GM12873 (cell line): Measurements from ENCODE around the gene WBP2NL.

Experiments
- TF ChIP-seq, protein P1 (sequence below): IDR thresholded peaks from 2 replicates; pipeline ENCODE4 v1.5.1; 2012; ENCODE audit warnings: low read depth, mild to moderate bottlenecking, moderate library complexity, low read length, control low read depth; ENCODE audit not compliant: insufficient read depth; ENCODE audit errors: missing control alignments

Gene WBP2NL

DNA sequence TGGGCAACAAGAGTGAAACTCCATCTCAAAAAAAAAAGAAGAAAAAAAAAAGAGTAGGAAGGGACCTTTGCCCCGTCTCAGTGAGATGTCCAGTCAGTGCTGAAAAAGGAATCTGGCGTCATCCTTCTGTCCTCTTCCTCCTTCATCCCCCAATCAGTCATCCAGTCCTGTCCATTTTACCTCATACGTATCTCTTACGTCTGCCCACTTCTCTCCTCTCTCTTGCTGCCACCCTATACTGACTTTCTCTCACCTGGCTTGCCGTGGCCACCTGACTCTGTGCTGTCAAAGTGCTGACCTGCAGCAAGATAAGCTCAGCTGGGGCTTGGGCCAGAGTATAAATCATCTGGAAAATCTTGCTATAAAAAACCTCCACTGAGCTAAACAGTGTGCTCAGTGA, 15.7 kb upstream of the WBP2NL start:
- TF ChIP-seq, protein P1, sequence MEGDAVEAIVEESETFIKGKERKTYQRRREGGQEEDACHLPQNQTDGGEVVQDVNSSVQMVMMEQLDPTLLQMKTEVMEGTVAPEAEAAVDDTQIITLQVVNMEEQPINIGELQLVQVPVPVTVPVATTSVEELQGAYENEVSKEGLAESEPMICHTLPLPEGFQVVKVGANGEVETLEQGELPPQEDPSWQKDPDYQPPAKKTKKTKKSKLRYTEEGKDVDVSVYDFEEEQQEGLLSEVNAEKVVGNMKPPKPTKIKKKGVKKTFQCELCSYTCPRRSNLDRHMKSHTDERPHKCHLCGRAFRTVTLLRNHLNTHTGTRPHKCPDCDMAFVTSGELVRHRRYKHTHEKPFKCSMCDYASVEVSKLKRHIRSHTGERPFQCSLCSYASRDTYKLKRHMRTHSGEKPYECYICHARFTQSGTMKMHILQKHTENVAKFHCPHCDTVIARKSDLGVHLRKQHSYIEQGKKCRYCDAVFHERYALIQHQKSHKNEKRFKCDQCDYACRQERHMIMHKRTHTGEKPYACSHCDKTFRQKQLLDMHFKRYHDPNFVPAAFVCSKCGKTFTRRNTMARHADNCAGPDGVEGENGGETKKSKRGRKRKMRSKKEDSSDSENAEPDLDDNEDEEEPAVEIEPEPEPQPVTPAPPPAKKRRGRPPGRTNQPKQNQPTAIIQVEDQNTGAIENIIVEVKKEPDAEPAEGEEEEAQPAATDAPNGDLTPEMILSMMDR = no peak

DNA sequence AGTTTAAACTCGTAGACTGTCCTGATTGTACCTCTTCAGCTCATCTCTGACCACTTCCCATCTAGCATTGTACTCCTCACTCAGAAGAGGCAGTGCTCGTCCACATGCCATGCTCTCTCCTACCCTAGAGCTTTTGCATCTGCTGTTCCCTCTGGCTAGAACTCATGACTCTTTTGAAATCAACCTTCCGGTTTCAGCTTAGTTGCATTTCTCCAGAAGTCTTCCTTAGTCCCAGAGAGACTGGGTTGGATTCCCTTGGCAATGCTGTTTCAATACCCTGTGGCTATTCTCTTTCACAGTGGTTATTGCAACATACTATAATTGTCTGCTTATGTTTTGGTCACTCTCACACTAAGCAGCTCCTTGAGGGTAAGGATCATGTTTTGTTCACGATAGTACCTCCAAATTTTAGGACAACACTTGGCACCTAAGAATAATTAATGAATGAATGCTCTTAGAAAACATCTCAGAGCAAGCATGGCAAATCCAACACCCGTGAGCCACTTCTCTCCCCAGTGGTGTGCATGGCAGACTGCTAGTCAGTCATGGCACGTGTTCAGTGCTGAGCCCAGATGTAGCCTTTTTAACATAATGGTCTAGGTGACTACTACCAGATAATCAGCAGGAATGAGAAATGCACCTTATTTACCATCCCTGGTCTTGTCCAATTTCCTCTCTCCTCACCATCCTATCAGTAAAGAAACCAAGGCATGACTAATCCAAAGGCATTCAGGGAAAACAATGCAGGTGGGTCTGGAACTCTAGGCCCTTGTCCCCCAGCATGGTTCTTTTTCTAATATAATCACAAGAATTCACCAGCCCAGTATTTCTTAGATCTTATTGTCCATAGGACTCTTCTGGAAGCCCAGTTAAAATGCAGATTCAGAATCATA, 14.8 kb upstream of the WBP2NL start:
- TF ChIP-seq, protein P1 = no peak

DNA sequence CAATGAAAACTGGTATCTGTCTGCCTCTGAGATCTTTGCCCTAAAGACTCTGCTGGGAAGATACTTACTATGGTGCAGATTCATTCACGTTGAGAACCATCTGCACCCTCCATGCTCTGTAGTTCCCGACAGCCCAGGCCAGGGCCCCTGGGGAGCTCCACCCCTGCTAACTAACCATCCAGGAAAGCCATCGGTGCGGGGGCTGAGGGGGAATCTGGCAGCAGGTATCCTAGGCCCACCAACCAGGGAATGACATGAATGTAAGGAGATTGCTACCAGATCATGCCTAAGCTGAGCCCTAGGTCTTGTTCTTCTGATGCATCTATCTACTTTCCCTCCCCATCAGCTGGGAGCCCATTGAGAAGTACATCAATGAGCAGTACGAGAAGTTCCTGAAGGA, 11.3 kb upstream of the WBP2NL start:
- TF ChIP-seq, protein P1 = no peak

DNA sequence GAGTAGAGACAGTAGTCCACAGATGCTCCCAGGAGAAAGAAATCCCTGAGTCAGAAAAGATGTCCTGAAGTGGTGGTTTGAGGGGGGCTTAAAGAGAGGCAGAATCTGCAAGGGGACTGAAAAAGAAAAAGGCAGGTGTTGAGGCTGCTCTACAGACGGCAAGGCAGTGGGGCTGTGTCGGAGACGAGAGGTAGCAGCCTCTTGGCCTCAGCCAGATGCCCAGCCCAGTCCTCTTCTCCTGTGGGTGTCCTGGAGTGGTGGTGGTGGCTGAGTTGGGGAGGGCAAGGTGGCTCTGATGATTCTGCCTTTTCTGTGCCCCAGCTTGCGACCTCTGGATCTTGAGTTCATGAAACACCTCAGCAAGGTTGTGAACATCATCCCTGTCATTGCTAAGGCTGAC, 9.3 kb upstream of the WBP2NL start:
- TF ChIP-seq, protein P1 = no peak

DNA sequence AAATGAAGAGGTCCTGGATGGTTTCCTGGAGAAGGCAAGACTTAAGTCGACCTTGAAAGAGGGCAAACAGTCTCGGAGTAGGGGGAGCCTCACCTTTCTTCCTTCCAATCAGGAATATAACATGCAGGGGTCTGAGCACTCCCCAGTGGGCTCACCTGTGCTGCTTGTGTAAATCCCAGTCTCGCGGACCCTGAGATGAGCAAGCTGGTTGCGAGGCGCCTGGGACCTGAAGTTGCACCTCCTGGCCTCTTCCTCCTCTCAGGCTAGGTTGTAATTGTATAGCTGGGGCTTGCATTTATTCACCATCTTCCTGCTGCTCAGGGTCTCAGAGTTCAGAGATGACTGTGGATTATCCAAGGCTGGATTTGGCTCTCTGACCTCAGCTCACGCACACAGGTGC, 7.5 kb upstream of the WBP2NL start:
- TF ChIP-seq, protein P1 = no peak

DNA sequence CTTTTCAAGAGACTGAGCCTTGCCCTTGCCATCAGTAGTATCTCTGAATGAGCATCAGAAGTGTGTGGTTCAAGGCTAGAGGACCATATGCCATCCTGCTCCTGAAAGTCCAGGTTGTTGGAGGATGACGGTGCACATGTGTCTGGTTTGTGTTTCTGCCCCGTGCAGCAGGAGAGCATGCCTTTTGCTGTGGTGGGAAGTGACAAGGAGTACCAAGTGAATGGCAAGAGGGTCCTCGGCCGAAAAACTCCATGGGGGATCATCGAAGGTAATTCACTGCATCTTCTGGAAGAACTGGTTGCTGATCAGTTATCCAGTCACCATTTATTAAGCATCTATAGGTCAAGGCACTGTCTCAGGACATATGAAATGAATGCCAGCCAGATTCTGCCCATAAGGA, 6.1 kb upstream of the WBP2NL start:
- TF ChIP-seq, protein P1 = no peak

DNA sequence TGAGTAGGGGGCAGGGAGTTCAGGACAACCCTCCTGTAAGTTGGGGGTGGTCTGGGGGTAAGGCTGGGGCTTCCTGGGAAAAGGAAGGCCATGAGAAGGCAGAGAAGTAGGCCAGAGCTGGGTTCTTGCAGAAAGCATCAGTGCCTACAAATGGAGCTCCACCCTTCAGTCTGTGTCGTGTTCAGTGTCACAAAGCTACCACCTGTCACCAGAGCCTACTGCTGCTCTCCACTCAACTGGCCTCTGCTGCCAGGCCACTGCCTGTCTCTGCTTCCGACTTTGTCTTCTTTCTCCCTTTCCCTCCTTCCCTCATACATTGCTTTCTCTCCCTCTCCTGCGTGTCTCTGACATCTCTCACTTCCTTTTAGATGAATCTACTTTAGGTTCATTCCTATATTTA, 3.4 kb upstream of the WBP2NL start:
- TF ChIP-seq, protein P1 = no peak
